Ovary (tissue), 3 donors: ENCODE data around the gene TENM3.

Experiments
- POLR2A ChIP-seq: fragments of 450-650 bp; IDR thresholded peaks from one replicate; pipeline ENCODE4 v1.6.1; 2017; ENCODE audit warnings: antibody characterized with exemption, mild to moderate bottlenecking, moderate library complexity
- TF ChIP-seq, protein P1 (sequence below), 3 donors: fragments of 450-650 bp in 2 of 3; fragments of 200-600 bp in 1 of 3; IDR thresholded peaks; one replicate each; pipeline versions ENCODE4 v1.5.1 to v1.8.0; 2016 to 2022; ENCODE audit warnings: antibody characterized with exemption in 3 of 3, mild to moderate bottlenecking in 1 of 3
- donor health status: DM: no; HTN: no; CAD: no.

DNA sequence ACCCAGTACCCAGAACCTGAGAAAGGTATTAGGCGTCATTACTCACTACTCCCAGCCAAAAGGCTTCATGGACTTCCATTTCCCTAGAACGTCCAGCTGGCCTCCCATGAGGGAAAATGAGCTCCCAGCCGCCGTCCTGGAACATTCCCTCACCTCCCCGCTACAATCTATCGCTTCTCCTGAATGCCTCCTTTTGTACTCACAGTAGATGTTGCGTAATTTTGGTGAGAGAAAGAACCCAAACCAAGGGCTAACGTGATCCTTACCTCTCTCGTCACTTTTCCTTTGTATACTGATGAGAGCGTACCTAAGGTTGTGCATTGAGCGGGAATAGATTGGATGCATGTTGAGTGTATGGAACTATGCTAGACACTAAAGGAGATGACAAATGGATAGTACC is 161.9 kb downstream of the TENM3 start:
- TF ChIP-seq, protein P1, sequence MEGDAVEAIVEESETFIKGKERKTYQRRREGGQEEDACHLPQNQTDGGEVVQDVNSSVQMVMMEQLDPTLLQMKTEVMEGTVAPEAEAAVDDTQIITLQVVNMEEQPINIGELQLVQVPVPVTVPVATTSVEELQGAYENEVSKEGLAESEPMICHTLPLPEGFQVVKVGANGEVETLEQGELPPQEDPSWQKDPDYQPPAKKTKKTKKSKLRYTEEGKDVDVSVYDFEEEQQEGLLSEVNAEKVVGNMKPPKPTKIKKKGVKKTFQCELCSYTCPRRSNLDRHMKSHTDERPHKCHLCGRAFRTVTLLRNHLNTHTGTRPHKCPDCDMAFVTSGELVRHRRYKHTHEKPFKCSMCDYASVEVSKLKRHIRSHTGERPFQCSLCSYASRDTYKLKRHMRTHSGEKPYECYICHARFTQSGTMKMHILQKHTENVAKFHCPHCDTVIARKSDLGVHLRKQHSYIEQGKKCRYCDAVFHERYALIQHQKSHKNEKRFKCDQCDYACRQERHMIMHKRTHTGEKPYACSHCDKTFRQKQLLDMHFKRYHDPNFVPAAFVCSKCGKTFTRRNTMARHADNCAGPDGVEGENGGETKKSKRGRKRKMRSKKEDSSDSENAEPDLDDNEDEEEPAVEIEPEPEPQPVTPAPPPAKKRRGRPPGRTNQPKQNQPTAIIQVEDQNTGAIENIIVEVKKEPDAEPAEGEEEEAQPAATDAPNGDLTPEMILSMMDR (IDR thresholded peaks at IDR 0.05) = no peak
- no peak for TF ChIP-seq POLR2A
